HepG2 (cell line): ENCODE measurements around the gene N4BP2. TPM values are rescaled to one million over a fixed set of nuclear protein-coding genes. Genes with fewer than 3 reads are reported as not detected.

Experiments
- ATAC-seq: fragments of 200-7000 bp; cut with Tn5 transposase; 3 replicates; pipeline ENCODE4 v1.9.1; 2020; ENCODE audit warnings: mild to moderate bottlenecking, moderate library complexity
- BruUV-seq: library from RNA; stranded (reverse); fragments of 400-500 nt; replicated peaks from 2 replicates; lab custom pipeline; 2021; lab: Mats Ljungman, UMichigan
- CTCF ChIA-PET: fragments of 300-600 bp; formaldehyde crosslinking; extraction: SDS; loops from one replicate; lab custom pipeline; 2021; ENCODE audit warnings: low total read pairs, inconsistent platforms, low intra/inter-chr PET ratio; lab: Yijun Ruan, JAX
- POLR2A ChIA-PET: fragments of 350-600 bp; sonication (Branson Sonifier 250); formaldehyde crosslinking; loops from one replicate; lab custom pipeline; 2020; ENCODE audit warnings: antibody characterized with exemption, inconsistent platforms; lab: Yijun Ruan, JAX
- DNase-seq: peaks from one replicate; pipeline ENCODE4 v3.0.0-alpha.2; 2015; ENCODE audit warnings: low spot score
- FAIRE-seq: peaks from 3 replicates; lab custom pipeline; 2011; peaks lifted over from hg19 to GRCh38; lab: Jason Lieb, UNC
- H2AFZ ChIP-seq: one replicate; pipeline ENCODE4 v1.6.1; 2011; ENCODE audit warnings: low read length, inconsistent platforms
- H3K27ac ChIP-seq: fragments of 300-600 bp; 3 replicates; pipeline ENCODE4 v1.8.0; 2011; ENCODE audit warnings: mixed run types, mild to moderate bottlenecking, mixed read lengths, low read length, inconsistent platforms; ENCODE audit not compliant: insufficient read depth; ENCODE audit errors: extremely low read length
- H3K27me3 ChIP-seq, 2 experiments: fragments of 200-600 bp in 1 of 2; 2 replicates in 1 of 2; 3 replicates in 1 of 2; pipeline versions ENCODE4 v1.6.0 to v1.8.0; 2011; ENCODE audit warnings: low read length in 2 of 2, mild to moderate bottlenecking in 2 of 2, moderate library complexity in 2 of 2, inconsistent platforms in 1 of 2; ENCODE audit not compliant: insufficient read depth in 2 of 2, control insufficient read depth in 1 of 2
- H3K36me3 ChIP-seq, 2 experiments: fragments of 200-600 bp in 1 of 2; replicated peaks in 1 of 2; 2 replicates in 1 of 2; 3 replicates in 1 of 2; pipeline versions ENCODE4 v1.5.1 to v1.8.0; 2011; ENCODE audit warnings: low read length in 2 of 2, inconsistent platforms in 1 of 2; ENCODE audit not compliant: insufficient read depth in 2 of 2, control insufficient read depth in 1 of 2
- H3K4me1 ChIP-seq: 2 replicates; pipeline ENCODE4 v1.5.1; 2012; ENCODE audit warnings: low read length, inconsistent platforms; ENCODE audit not compliant: insufficient read depth
- H3K4me2 ChIP-seq: 2 replicates; pipeline ENCODE4 v1.6.0; 2011; ENCODE audit warnings: low read depth, low read length, inconsistent platforms
- H3K4me3 ChIP-seq, 3 experiments: fragments of 200-600 bp in 1 of 3; sonication (generic), shearing (Covaris generic) in 1 of 3; replicated peaks in 1 of 3; 2 replicates each; pipeline ENCODE4 v1.5.1; 2011 to 2016; ENCODE audit warnings: low read length in 3 of 3, inconsistent platforms in 2 of 3, low read depth in 2 of 3, mild to moderate bottlenecking in 2 of 3, control low read depth in 1 of 3, mixed read lengths in 1 of 3; ENCODE audit not compliant: insufficient read depth in 1 of 3
- H3K79me2 ChIP-seq: one replicate; pipeline ENCODE4 v1.6.1; 2011; ENCODE audit warnings: low read length, inconsistent platforms; ENCODE audit not compliant: insufficient read depth
- H3K9ac ChIP-seq: 2 replicates; pipeline ENCODE4 v1.6.0; 2011; ENCODE audit warnings: mild to moderate bottlenecking, low read depth, low read length, inconsistent platforms; ENCODE audit not compliant: insufficient read depth
- H3K9me3 ChIP-seq: 2 replicates; pipeline ENCODE4 v1.5.1; 2012; ENCODE audit warnings: mild to moderate bottlenecking, low read length
- H4K20me1 ChIP-seq: 2 replicates; pipeline ENCODE4 v1.6.0; 2011; ENCODE audit warnings: inconsistent platforms, mild to moderate bottlenecking, low read length, moderate library complexity; ENCODE audit not compliant: insufficient read depth
- ATF1 ChIP-seq: IDR thresholded peaks from 2 replicates; pipeline ENCODE4 v1.6.1; 2016; ENCODE audit warnings: mild to moderate bottlenecking, control low read depth
- BCL6 ChIP-seq: IDR thresholded peaks from 2 replicates; pipeline ENCODE4 v1.6.1; 2016; ENCODE audit warnings: missing genetic modification reagents, missing compliant biosample characterization
- CCAR2 ChIP-seq: fragments of 200-400 bp; formaldehyde crosslinking; optimal IDR thresholded peaks from 2 replicates; pipeline ENCODE3; 2018; ENCODE audit warnings: low read depth, mild to moderate bottlenecking, low read length, moderate library complexity
- FOXJ3 ChIP-seq: sonication (generic); formaldehyde crosslinking; IDR thresholded peaks from 2 replicates; pipeline ENCODE4 v1.4.0; 2020; ENCODE audit warnings: missing genetic modification reagents, mild to moderate bottlenecking, borderline replicate concordance
- ISX ChIP-seq: sonication (generic); formaldehyde crosslinking; conservative IDR thresholded peaks from 2 replicates; pipeline ENCODE4 v1.5.0; 2020; ENCODE audit warnings: missing genetic modification reagents
- KDM6A ChIP-seq: IDR thresholded peaks from 2 replicates; pipeline ENCODE4 v1.6.1; 2016; ENCODE audit warnings: low read depth
- KMT2B ChIP-seq: IDR thresholded peaks from 2 replicates; pipeline ENCODE4 v1.6.1; 2016; ENCODE audit warnings: missing genetic modification reagents, missing compliant biosample characterization
- MLLT10 ChIP-seq: sonication (generic); formaldehyde crosslinking; IDR thresholded peaks from 2 replicates; pipeline ENCODE4 v1.4.0; 2020; ENCODE audit warnings: missing genetic modification reagents
- NR2F6 ChIP-seq, 2 experiments: IDR thresholded peaks; 2 replicates each; pipeline ENCODE4 v1.6.1; 2016; ENCODE audit warnings: antibody characterized with exemption in 1 of 2, mild to moderate bottlenecking in 1 of 2
- PBX3 ChIP-seq: sonication (generic); formaldehyde crosslinking; IDR thresholded peaks from 2 replicates; pipeline ENCODE4 v1.8.1; 2023; ENCODE audit warnings: missing genetic modification reagents, inconsistent platforms, borderline replicate concordance
- SP140L ChIP-seq: sonication (generic); formaldehyde crosslinking; IDR thresholded peaks from 2 replicates; pipeline ENCODE4 v1.4.0; 2020; ENCODE audit warnings: missing genetic modification reagents, borderline replicate concordance
- TEAD3 ChIP-seq: optimal IDR thresholded peaks from 2 replicates; pipeline ENCODE3; 2016; ENCODE audit warnings: borderline replicate concordance
- THAP11 ChIP-seq: IDR thresholded peaks from 2 replicates; pipeline ENCODE4 v1.6.1; 2016; ENCODE audit warnings: missing biosample characterization, missing genetic modification reagents
- ZC3H4 ChIP-seq: sonication (generic); formaldehyde crosslinking; IDR thresholded peaks from 2 replicates; pipeline ENCODE4 v1.4.0; 2020; ENCODE audit warnings: missing genetic modification reagents, borderline replicate concordance
- ZFP82 ChIP-seq: sonication (generic); formaldehyde crosslinking; IDR thresholded peaks from 2 replicates; pipeline ENCODE4 v1.5.1; 2020; ENCODE audit warnings: mild to moderate bottlenecking, missing genetic modification reagents, borderline replicate concordance
- ZNF644 ChIP-seq: IDR thresholded peaks from 2 replicates; pipeline ENCODE4 v1.6.1; 2016; ENCODE audit warnings: low read depth
- ZNF691 ChIP-seq: sonication (generic); formaldehyde crosslinking; IDR thresholded peaks from 2 replicates; pipeline ENCODE4 v1.4.0; 2020; ENCODE audit warnings: missing genetic modification reagents, low read depth, mild to moderate bottlenecking, borderline replicate concordance
- ZSCAN31 ChIP-seq: sonication (generic); formaldehyde crosslinking; IDR thresholded peaks from 2 replicates; pipeline ENCODE4 v1.5.0; 2020; ENCODE audit warnings: low read depth, mild to moderate bottlenecking, missing genetic modification reagents
- WGBS: methylation state at CpG from one replicate; pipeline ENCODE4 v1.1.6; 2017; ENCODE audit warnings: low lambda C conversion rate; 5-methylcytosine and 5-hydroxymethylcytosine counted together
- in situ Hi-C: cut with HindIII; loops from 2 replicates; pipeline ENCODE4 v1.10.0; 2017; ENCODE audit warnings: low pct_unique_long_range_greater_than_20kb; ENCODE audit not compliant: extremely low pct_ligation_motif_present
- intact Hi-C: fragments of 100-400 bp; cut with micrococcal nuclease; formaldehyde crosslinking; loops from one replicate; pipeline ENCODE4 v1.10.0; 2022; ENCODE audit not compliant: unreplicated experiment
- polyA plus RNA-seq, 8 experiments: library from polyadenylated mRNA; depleted of rRNA in 3 of 8; stranded (reverse) in 7 of 8; unstranded in 1 of 8; fragments of >200 nt; fragmentation: Illumina TruSeq in 4 of 8; extraction: Trizol in 4 of 8; gene quantifications; 2 replicates each; pipeline versions ENCODE4 v1.2.1 to v1.2.3, GENCODE V29; 2011 to 2016; ENCODE audit warnings: low read depth in 4 of 8, missing spikeins in 1 of 8, mixed read lengths in 1 of 8; ENCODE audit not compliant: insufficient read depth in 1 of 8
- total RNA-seq, 5 experiments: library from RNA; depleted of rRNA; stranded (reverse); fragments of >200 nt; fragmentation: Illumina TruSeq; extraction: Trizol; gene quantifications; 2 replicates each; pipeline ENCODE4 v1.2.3, GENCODE V29; 2016; ENCODE audit warnings: low read depth in 1 of 5

N4BP2 gene
- total and polyA plus RNA-seq, 2 of the 13 experiments (the other 11 are each of a cell fraction or from before 2014, with no cell fraction given): 5.6 to 12.9 TPM

DNA sequence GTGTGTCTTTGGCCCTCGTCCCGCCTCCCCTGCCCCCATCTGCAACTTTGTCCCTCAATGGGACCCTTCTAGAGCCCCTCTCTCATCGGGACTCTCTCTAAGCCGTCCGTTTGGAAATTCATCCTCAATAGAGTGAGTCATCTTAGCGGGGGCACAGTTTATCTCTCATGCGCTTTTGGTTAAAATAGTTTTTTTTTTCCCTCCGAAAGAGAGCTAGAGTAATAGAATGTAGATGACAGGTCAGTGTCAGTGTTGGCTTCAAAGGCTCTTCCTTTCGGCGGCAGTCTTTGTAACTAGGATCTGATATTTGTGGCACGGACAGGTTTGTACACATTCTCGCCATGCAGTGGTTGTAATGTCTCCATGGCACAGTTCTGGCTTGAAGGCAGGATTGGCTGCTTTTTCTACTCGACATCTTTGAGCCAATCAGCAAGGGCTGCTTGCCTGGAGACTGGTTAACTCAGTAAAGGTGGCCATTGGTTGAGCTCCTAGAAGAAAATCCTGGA lies 989 bp downstream of the N4BP2 start (continued):
- TF ChIP-seq ZFP82 (CRISPR knock-in tag) (no peak), CCAR2 (peak; percentile 52), ZNF644 (CRISPR knock-in tag) (peak; percentile 37; the same call in 1 of the 2 replicates), ZSCAN31 (CRISPR knock-in tag) (no peak), ISX (CRISPR knock-in tag) (no peak), MLLT10 (CRISPR knock-in tag) (no peak), ZNF691 (CRISPR knock-in tag) (no peak), ZC3H4 (no peak), TEAD3 (CRISPR knock-in tag) (peak; percentile 51)

DNA sequence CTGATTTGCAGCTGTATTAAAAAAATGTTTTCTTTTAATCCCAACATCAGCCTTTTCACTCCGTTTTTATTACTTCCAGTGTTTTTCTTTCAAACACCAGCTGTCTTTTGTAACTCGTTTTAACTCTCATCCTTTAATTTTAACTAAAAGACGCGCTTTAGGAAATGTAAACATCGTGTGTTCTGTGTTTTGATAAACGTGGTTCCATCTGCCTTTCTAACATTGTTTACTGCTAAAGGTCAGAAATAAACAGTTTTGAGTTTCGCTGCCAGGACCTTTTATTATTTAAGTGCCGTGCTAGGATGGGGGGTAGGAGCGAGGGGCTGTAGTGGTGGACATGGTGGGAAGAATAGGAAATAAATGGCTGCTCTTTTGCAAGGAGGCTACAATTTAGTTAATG lies 1.5 kb downstream of the N4BP2 start:
- peak; percentile 64 for TF ChIP-seq BCL6 (CRISPR knock-in tag)
- no peak for TF ChIP-seq THAP11 (CRISPR knock-in tag)
- 0 out of 2 replicates have a peak, but pooled peaks have one; percentile 37 for TF ChIP-seq ATF1 (CRISPR knock-in tag)
- TF ChIP-seq KDM6A: no peak
- no peak for TF ChIP-seq NR2F6 (IDR thresholded peaks at IDR 0.05)
- TF ChIP-seq NR2F6 (CRISPR knock-in tag; IDR thresholded peaks at IDR 0.05): no peak
- 0 out of 2 replicates have a peak, but pooled peaks have one; percentile 5 for TF ChIP-seq FOXJ3 (CRISPR knock-in tag)
- peak; percentile 11; the same call in 1 of the 2 replicates for TF ChIP-seq KMT2B
- TF ChIP-seq SP140L (CRISPR knock-in tag): 0 out of 2 replicates have a peak, but pooled peaks have one; percentile 3
- no peak for TF ChIP-seq PBX3 (CRISPR knock-in tag)
- Histone ChIP-seq H3K36me3 (peaks cover 0 to 6% of the 10 kb centered on the region in 2 experiments; a peak in 2 of 5 replicates), H3K9ac (peak overlapping the region; percentile 93), H2AFZ (no peak overlapping the region), H3K27ac (peak overlapping the region; percentile 99), H3K4me2 (peak overlapping the region; percentile 73), H3K27me3 (no peaks in the 10 kb centered on the region), H4K20me1 (no peaks in the 10 kb centered on the region; the same call in 1 of the 2 replicates), H3K4me3 (peak overlapping the region; percentile 74 to 86 (median 84)), H3K4me1 (peaks cover 31% of the 10 kb centered on the region), H3K9me3 (no peaks in the 10 kb centered on the region), H3K79me2 (peaks cover 32% of the 10 kb centered on the region)
- CTCF ChIA-PET: no interaction called here
- POLR2A ChIA-PET: interaction anchor here (0.9 to 1.5 kb wide), 6 partner anchors 8 to 419 kb away, joined by 3 to 6 read pairs (median 4); partner anchors contain the start of genes SMIM14 and UBE2K
- in situ Hi-C loops: loop anchor here (10.0 kb wide), 1 partner anchor 257 kb away; no protein-coding TSS in a partner anchor
- intact Hi-C loops: loop anchor here (5.0 kb wide), 1 partner anchor 591 kb away; no protein-coding TSS in a partner anchor
- DNase-seq (no peak), FAIRE-seq (no peak), ATAC-seq (no peak)
- 5% methylated on average over 9 of the region's 9 CpGs for WGBS
- BruUV-seq: TSS peak; percentile 65
